ENCODE data around the gene KLHL26.

The KLHL26 gene

GRCh38 chr19:18666317-18666716 is 29.5 kb downstream of the KLHL26 start:
- H3K4me2 ChIP-seq (ENCODE audit: insufficient read depth, low read length) = no peak overlapping the region
- no peaks in the 10 kb centered on the region for H3K4me1 ChIP-seq (ENCODE audit: insufficient read depth, low read length)
- H3K79me2 ChIP-seq (ENCODE audit: insufficient read depth, low read length) = peaks cover 26% of the 10 kb centered on the region
- ATAC-seq (ENCODE audit: insufficient read depth, low read depth) (no peak), DNase-seq (no peak)
- no peak overlapping the region for H3K9ac ChIP-seq (ENCODE audit: low read depth, low read length)
- no peak overlapping the region for H2AFZ ChIP-seq (ENCODE audit: low read depth, low read length)
- TF ChIP-seq CTCF (IDR thresholded peaks at IDR 0.05; ENCODE audit: borderline replicate concordance, extremely low read depth, low read length, poor library complexity, severe bottlenecking) (no peak), EZH2 (IDR thresholded peaks at IDR 0.05; ENCODE audit: borderline replicate concordance, low read depth, low read length, severe bottlenecking) (no peak)
- H4K20me1 ChIP-seq (ENCODE audit: insufficient read depth, low read length) = peaks cover 41% of the 10 kb centered on the region
- no peaks in the 10 kb centered on the region for H3K9me3 ChIP-seq (ENCODE audit: insufficient read depth, low read length, severe bottlenecking)
- peaks cover 67% of the 10 kb centered on the region for H3K36me3 ChIP-seq (ENCODE audit: insufficient read depth, low read length)
- no peak overlapping the region for H3K27ac ChIP-seq (ENCODE audit: low read length)
- H3K27me3 ChIP-seq (ENCODE audit: insufficient read depth, low read length, poor library complexity) = no peaks in the 10 kb centered on the region
- no peak overlapping the region for H3K4me3 ChIP-seq (ENCODE audit: low read depth in 1 of 2, low read length in 2 of 2)

- H3K4me2 ChIP-seq (ENCODE audit: insufficient read depth, low read length) = no peak overlapping the region
- TF ChIP-seq CTCF (IDR thresholded peaks at IDR 0.05; ENCODE audit: borderline replicate concordance, extremely low read depth, low read length, poor library complexity, severe bottlenecking) (no peak), EZH2 (IDR thresholded peaks at IDR 0.05; ENCODE audit: borderline replicate concordance, low read depth, low read length, severe bottlenecking) (no peak)
- no peaks in the 10 kb centered on the region for H3K27me3 ChIP-seq (ENCODE audit: insufficient read depth, low read length, poor library complexity)
- H3K9me3 ChIP-seq (ENCODE audit: insufficient read depth, low read length, severe bottlenecking) = no peaks in the 10 kb centered on the region
- no peak overlapping the region for H3K27ac ChIP-seq (ENCODE audit: low read length)
- H4K20me1 ChIP-seq (ENCODE audit: insufficient read depth, low read length) = peaks cover 36% of the 10 kb centered on the region
- H3K4me3 ChIP-seq (ENCODE audit: low read depth in 1 of 2, low read length in 2 of 2) = no peak overlapping the region
- H3K79me2 ChIP-seq (ENCODE audit: insufficient read depth, low read length) = peaks cover 21% of the 10 kb centered on the region
- no peak overlapping the region for H3K9ac ChIP-seq (ENCODE audit: low read depth, low read length)
- no peak overlapping the region for H2AFZ ChIP-seq (ENCODE audit: low read depth, low read length)
- DNase-seq (no peak), ATAC-seq (ENCODE audit: insufficient read depth, low read depth) (no peak)
- H3K36me3 ChIP-seq (ENCODE audit: insufficient read depth, low read length) = peaks cover 70% of the 10 kb centered on the region
- H3K4me1 ChIP-seq (ENCODE audit: insufficient read depth, low read length) = no peaks in the 10 kb centered on the region
Measured at GRCh38 chr19:18666784-18667183, 30.0 kb downstream of the KLHL26 start.

GRCh38 chr19:18667531-18668251 is 30.9 kb downstream of the KLHL26 start:
- peaks cover 27% of the 10 kb centered on the region for H4K20me1 ChIP-seq (ENCODE audit: insufficient read depth, low read length)
- H3K9me3 ChIP-seq (ENCODE audit: insufficient read depth, low read length, severe bottlenecking) = no peaks in the 10 kb centered on the region
- H3K27ac ChIP-seq (ENCODE audit: low read length) = no peak overlapping the region
- no peak for DNase-seq
- no peak overlapping the region for H3K4me2 ChIP-seq (ENCODE audit: insufficient read depth, low read length)
- no peaks in the 10 kb centered on the region for H3K27me3 ChIP-seq (ENCODE audit: insufficient read depth, low read length, poor library complexity)
- TF ChIP-seq CTCF (IDR thresholded peaks at IDR 0.05; ENCODE audit: borderline replicate concordance, extremely low read depth, low read length, poor library complexity, severe bottlenecking) (no peak), EZH2 (IDR thresholded peaks at IDR 0.05; ENCODE audit: borderline replicate concordance, low read depth, low read length, severe bottlenecking) (no peak)
- peaks cover 73% of the 10 kb centered on the region for H3K36me3 ChIP-seq (ENCODE audit: insufficient read depth, low read length)
- no peak for ATAC-seq (ENCODE audit: insufficient read depth, low read depth)
- no peak overlapping the region for H3K4me3 ChIP-seq (ENCODE audit: low read depth in 1 of 2, low read length in 2 of 2)
- peaks cover 12% of the 10 kb centered on the region for H3K79me2 ChIP-seq (ENCODE audit: insufficient read depth, low read length)
- no peaks in the 10 kb centered on the region for H3K4me1 ChIP-seq (ENCODE audit: insufficient read depth, low read length)
- no peak overlapping the region for H3K9ac ChIP-seq (ENCODE audit: low read depth, low read length)
- H2AFZ ChIP-seq (ENCODE audit: low read depth, low read length) = no peak overlapping the region

Measured in DND-41 (cell line).